Medulla oblongata (tissue), 1 donor: ENCODE results near the gene ACAP3.

Experiments used
- DNase-seq: peaks from one replicate; pipeline ENCODE4 v3.0.0-alpha.2; 2015; ENCODE audit errors: extremely low spot score

ACAP3 gene

DNA sequence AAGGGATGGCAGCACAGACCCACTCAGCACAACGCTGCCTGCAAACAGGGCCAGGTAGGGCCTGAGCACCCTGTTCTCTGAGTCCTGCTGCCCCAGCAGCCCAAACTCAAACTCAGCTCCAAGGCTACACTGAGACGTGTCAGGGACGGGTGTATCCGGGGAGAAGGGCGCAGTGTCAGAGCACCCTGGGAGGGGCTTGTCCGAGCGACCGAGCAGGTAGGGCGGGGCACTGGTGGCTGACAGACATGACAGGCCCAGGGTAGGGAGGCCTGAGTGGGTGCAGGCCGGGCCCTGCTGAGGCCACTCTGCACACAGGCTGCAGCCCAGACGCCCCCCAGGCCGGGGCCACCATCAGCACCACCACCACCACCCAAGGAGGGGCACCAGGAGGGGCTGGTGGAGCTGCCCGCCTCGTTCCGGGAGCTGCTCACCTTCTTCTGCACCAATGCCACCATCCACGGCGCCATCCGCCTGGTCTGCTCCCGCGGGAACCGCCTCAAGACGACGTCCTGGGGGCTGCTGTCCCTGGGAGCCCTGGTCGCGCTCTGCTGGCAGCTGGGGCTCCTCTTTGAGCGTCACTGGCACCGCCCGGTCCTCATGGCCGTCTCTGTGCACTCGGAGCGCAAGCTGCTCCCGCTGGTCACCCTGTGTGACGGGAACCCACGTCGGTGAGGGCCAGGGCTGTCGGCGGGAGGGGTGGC, 22.0 kb downstream of the ACAP3 start:
- no peak for DNase-seq

DNA sequence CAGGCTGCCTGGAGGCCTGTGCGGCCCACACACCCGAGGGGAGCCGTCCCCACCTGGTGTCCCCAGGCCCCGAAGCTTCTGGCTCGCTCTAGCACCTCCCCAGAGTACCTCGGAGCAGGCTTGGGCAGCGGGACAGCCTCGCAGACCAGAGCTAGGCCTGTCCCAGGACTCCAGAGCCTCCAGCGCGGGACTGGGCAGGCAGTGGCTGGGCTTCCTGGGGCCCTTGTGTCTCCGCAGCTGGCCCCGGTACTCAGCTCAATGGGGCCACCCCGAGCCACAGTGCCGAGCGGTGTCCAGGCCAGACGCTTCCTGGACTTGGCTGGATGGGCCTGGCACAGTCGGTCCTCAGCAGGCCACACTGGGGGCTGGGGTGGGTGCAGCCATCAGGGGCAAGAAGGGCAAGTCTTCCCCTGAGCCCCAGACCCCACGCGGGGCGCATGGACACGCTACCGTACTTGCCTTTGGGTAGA, 22.6 kb downstream of the ACAP3 start:
- DNase-seq = no peak

GRCh38 chr1:1284221-1285101, 23.3 kb downstream of the ACAP3 start:
- no peak for DNase-seq

DNA sequence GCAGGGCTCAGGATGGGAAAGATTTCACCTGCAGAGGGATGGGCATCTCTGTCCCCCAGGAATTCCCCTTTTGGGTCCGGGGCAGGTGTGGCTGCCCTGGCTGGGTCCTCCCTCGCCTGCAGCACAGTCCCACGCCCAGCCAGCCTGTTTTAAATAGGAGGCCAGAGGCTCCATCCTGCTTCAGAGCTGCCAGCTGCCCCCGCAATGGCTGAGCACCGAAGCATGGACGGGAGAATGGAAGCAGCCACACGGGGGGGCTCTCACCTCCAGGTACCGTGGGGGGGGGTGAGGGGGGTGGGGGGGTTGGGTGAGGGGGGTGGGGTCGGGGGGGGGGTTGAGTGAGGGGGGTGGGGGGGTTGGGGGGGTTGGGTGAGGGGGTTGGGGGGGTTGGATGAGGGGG, 23.9 kb downstream of the ACAP3 start:
- no peak for DNase-seq

DNA sequence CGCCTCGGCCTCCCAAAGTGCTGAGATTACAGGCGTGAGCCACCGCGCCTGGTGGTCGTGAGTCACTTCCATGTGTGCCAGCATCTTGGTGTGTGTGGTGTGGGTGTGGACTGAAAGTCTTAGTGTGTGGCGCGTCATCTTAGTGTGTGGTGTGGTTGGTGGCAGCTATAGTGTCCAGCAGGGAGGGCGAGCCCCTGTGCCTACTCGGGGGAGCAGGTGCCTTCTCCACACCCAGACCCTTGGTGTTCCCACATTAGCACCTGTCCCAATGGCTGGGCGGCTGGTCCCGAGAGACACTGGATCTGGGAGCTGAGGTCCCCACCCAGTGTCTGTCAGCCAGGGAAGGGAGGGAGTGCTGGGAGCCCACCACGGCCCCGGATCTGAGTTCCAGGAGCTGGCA, 24.7 kb downstream of the ACAP3 start:
- no peak for DNase-seq

GRCh38 chr1:1281533-1282321, 26.0 kb downstream of the ACAP3 start:
- no peak for DNase-seq

- no peak for DNase-seq
Observed at GRCh38 chr1:1280782-1281481, 26.8 kb downstream of the ACAP3 start.

- DNase-seq = no peak
Observed at GRCh38 chr1:1279028-1279427, 28.7 kb downstream of the ACAP3 start.

GRCh38 chr1:1278620-1279019, 29.1 kb downstream of the ACAP3 start:
- no peak for DNase-seq

DNA sequence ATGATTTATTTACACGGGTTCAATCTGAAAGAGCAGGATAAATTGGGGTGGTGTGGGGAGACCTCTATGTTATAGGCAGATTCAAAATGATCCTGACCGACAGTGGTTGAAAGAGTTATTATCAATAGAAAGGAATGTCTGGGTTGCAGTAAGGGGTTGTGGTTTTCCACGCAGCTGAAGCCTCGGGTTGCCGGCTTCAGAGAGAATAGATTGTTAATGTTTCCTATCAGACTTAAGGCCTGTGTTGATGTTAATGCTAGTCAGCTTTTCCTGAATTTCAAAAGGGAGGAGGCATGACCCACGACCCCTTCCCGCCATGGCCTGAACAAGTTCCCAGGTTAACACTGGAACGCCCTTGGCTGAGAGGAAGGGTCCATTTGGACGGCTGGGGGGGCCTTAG, 31.9 kb downstream of the ACAP3 start:
- DNase-seq = no peak

GRCh38 chr1:1274931-1275431, 32.7 kb downstream of the ACAP3 start:
- DNase-seq = no peak

- DNase-seq = no peak
Observed at GRCh38 chr1:1274299-1274930, 33.3 kb downstream of the ACAP3 start.

GRCh38 chr1:1273512-1274298, 34.0 kb downstream of the ACAP3 start, which contains the start of gene UBE2J2:
Gene UBE2J2 (minus strand): TSS chr1:1273854. CDS start chr1:1267992, 5,862 bp downstream.
- peak; percentile 92 for DNase-seq

DNA sequence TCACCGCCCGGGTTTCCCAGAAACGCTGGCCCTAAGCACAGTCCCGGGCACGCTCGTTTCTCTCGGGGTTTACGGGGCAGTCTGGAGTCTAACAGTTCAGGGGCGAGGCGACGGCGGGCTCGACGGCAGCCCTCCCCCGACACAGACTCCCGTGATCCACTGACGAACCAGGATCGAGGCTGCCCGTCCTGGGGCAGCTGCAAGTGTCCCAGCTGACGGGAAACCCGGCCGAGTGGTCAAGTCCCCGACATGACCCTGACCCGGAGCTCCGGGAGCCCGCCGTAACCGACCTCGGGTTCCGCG, 34.6 kb downstream of the ACAP3 start:
- DNase-seq = no peak

DNA sequence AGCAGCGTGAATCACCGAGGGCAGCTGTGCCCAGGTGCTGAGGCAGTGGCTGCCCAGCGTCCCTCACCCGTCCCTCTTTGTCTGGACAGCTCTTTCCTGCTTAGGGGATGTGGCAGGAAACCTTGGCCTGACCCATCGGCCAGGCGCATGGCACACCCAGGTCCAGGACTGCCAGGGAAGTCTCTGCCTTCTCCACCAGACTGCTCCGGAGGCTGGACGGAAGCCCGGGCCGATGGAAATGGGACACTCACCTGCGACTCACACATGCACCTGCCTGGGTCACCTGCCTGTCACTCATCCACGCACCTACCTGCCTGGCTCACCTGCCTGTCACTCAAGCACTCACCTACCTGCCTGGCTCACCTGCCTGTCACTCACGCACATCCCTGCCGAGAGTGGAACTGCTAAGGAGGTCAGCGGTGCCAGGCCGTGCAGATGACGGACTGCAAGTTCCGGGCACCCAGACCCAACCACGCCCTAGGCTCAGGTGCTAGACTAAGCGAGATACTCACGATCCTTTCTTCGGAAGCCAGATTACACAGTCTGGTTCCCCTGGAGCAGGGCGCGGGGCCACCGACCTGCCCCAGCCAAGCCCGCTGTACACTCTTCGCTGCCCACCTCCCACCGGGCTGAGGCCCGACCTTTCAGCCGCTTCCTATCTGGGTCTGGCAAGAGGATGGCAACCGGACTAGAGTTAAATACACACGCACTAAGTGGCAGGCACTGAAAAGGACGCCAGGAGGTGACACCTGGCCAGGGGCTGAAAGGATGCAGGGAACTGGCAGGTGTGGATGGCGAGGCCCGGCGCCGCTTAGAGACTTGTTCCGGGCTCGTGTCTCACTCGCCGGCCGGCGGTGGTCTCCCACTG, 35.2 kb downstream of the ACAP3 start:
- no peak for DNase-seq

DNA sequence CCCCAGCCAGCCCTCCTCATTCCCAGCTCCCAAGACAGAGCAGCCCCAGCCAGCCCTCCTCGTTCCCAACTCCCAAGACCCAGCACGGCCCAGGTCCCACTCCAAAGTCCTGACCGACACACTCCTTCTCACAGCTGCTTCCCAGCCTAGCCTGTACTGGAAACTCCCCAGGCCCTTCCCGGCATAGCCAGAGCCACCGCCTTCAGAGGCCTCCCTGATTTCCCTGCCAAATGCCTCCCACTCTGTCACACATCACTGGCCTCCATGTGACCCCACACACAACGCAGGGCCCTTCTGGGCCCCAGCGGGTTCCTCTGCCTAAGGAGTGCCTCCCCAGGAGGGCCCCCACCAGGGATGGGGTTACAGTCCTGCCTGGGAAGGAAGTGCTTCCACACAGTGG, 36.9 kb downstream of the ACAP3 start:
- DNase-seq = peak; percentile 11

- DNase-seq = no peak
Observed at GRCh38 chr1:1268284-1268682, 39.4 kb downstream of the ACAP3 start.

DNA sequence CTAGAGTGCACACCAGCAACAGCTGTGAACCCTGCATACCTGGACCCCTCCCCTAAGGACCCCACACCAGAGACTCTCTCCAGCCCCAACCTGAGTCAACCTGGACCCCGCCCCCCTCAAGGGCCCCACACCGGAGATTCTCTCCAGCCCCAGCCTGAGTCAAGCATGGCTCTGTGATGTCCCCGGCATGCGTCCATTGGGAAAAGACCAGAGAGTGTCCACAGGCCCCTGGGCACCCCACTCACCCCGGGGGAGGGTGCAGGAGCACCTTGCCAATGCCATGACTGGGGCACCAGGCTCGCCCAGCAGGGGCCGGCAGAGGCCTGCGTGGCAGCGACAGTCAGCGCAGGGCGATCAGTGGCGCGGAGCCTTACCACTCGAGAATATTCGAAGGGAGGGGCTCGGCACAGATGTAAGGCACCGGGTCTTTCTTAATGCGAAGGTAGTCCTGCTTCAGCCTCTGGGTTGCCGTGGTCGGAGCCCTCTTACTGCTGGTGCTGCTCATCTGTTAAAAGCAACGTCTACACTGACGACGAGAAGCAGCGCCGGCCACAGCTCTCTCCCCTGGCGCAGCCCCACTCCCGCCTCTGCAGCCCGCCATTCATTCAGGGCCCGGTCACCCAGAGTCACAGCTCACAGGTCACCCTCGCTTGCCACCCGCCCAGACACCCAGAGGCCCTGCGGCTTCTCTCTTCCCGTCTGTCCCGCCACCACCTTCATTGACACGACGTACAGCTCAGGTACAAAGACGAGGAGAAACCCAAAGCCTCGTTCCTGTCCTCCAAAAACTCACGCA, 40.0 kb downstream of the ACAP3 start:
- DNase-seq = no peak
